Nucleus accumbens (tissue), 56 donors: ENCODE data around the gene RSPRY1.

Experiments
- DNase-seq, 56 donors: peaks; one replicate each; lab custom pipeline; 2025; lab: John Stamatoyannopoulos, UW

The RSPRY1 gene

DNA sequence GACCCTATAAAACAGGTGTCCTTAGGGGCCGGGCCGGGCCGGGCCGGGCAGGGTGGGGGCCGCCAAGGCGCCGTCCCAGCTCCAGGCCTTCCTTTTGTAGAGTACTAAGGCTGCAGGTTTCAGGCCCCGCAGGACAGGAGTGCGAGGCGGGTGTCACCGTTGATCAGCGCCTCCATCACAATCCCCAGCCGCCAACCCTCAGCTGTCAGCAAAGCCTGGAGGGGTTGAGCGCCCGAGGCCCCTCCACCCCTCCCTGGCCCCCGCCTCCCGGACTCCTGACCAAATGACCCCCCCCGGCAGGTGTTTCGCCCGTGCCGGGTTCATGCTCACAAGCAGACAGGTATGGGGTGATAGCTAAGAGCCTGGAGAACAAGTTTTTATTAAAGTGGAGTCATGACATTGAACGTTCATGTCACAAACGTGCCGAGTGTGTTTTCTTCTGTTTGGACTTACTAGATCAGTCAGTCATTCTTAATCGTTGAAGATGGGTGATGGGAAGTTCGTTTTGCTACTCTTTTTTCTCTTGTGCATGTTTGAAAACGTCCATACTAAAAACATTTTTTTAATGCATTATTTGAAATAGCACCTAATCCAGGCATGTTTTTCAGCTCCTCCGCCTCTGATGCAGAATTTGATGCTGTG, 59.5 kb downstream of the RSPRY1 start:
- DNase-seq: peak in 5 of 56 donors; percentile 43 to 65 (median 61)

GRCh38 chr16:57251352-57251751, 65.2 kb downstream of the RSPRY1 start:
- DNase-seq: no peak

DNA sequence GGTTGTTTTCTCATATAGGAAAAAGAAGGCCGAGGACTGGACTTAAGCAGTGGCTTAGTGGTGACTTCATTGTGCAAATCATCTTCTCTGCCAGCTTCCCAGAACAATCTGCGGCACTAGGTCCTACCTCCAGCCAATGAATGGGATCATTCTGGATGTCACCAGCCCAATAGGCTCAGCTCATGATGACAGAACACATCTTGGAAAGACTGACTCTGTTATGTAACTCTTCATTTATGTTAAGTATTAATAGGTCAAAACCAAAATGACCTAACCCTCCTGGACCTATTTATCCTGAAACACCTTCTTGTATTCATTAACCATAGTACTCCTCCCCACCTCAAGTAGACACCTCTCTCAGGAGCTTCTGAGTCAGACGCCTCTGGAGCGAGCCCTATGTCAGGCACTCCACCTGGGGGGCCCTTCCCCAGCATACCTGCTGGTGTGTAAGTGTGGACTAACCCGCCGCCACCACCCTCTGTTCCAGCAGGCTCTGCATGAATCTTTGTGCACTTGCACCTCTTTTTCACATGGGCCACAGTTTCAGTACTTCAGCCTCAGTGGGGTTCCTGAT, 66.1 kb downstream of the RSPRY1 start:
- no peak for DNase-seq

- DNase-seq: no peak
Observed at GRCh38 chr16:57253466-57253865, 67.3 kb downstream of the RSPRY1 start.

- DNase-seq: no peak
Observed at GRCh38 chr16:57255686-57256415, 69.7 kb downstream of the RSPRY1 start.

DNA sequence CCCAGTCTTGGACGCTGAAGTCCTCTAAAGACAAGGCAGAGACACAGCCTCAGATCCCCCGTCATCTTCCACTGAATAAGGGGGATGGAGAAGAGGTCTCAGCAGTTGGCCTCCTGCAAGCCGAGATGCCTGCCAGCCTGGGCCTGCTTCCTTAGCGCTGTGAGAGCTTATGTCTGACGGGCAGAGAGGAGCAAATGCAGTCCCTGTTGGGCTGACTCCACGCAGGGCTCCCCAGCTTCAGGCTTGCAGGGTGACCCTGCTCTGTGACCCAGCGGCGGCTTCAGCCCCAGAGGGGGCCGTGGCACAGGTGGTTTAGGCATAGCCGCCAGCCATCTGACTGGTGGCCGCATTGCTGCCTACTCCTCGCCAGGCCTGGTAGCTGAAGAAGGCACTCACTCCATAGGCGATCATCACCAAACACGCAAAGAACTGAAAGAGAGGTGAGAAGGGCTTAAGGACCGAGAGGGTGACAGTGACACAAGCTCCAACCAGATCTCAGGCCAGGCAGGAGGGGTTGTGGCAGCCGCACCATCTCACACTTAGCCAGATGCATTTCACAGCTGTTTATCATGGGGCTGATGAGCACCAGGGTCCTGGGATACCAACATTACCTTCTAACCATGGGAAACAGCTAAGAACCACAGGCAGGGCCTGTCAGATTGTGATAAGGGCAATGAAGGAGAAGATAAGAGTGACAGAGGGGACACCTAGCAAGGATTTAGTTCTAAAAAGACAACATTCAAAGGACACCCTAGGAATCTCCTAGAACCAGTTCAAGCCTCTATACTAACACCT, 70.7 kb downstream of the RSPRY1 start:
- DNase-seq: no peak

- no peak for DNase-seq
Observed at GRCh38 chr16:57257455-57258070, 71.4 kb downstream of the RSPRY1 start.

- DNase-seq: no peak
Observed at GRCh38 chr16:57258226-57258909, 72.2 kb downstream of the RSPRY1 start.

GRCh38 chr16:57258910-57259475, 72.9 kb downstream of the RSPRY1 start:
- DNase-seq: no peak

DNA sequence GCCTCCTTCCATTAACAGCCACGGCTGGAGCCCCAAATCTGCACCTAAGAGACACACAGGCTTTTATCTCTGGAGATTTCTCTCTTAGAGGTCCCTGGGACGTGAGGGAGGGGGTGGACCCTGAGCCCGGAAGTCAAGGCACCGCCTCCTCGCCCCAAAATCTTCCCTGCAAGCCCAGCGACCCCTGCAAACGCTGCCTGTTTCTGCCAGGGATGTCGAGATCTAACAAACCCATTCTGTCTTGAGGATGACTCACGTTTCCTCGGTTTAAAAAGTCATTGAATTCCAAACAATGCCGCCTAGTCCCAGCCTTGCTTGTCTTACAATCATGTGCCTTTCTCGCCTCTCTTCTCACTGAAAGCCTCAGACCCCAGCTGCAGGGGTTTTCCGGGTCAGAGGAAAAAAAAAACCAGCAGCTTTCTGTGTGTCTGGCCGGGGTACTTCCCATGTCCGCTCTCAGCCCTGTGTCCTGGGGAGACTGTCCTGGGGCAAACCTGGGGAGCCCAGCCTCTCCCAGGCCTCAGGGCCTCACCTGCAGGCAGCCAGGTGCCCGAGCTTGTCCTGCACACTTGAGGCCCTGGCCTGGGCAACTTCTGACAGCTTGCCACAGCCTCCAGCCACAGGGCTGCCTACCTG, 74.3 kb downstream of the RSPRY1 start:
- peak in 46 of 56 donors; percentile 28 to 87 (median 68) for DNase-seq

DNA sequence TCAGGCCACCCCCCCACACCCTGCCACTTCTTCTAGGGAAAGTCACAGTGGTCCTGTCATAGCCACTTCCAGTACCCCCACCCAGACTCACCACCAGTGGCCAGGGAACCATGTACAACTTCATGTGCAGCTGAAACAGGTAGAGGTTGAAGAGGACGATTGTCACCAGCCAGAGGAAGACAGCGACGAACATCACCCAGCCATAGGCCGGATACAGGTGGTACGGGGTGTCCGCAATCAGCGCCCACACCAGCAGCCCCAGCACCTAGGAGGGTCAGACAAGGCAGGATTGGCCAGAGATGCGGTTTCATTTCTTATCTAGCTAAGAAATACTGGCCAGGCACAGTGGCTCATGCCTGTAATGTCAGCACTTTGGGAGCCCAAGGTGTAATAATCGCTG, 75.7 kb downstream of the RSPRY1 start:
- no peak for DNase-seq

- peak in 42 of 56 donors; percentile 25 to 75 (median 57) for DNase-seq
Observed at GRCh38 chr16:57262841-57263540, 76.9 kb downstream of the RSPRY1 start.

GRCh38 chr16:57263541-57264351, 77.6 kb downstream of the RSPRY1 start:
- DNase-seq: peak in 1 of 56 donors; percentile 59

DNA sequence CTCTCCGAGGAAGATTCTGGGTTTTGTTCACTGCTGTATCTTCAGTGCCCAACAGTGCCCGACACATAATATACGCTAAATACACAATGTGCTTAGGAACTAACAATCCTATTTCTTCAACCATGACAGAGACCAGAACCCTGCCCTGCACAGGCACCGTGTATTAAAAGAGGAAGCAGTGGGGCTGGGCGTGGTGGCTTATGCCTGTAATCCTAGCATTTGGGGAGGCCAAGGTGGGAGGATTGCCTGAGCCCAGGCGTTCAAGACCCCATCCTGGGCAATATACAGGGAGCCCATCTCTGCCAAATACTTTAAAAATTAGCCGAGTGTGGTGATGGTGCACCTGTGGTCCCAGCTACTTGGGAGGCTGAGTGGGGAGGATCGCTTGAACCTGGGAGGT, 78.3 kb downstream of the RSPRY1 start:
- no peak for DNase-seq

DNA sequence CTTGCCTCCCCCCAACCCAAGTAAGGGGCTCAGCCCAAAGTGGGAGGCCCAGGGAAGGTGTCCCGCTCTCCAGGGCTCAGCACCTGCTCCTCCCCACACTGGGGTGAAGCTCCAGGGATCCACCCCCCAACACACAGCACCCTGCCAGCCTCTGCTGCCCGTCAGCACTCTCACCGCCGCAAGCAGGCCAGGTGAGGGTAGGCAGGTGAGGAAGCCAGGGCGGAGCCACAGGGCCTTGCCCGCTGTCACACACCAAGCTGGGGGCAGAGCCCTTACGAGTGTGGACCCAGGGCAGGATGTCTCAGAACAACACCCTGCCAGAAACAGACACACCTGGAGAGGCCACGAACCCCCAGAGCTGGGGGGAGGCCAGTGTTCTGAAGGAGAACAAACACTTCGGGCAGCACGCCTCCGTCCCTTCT, 78.8 kb downstream of the RSPRY1 start:
- DNase-seq: no peak

GRCh38 chr16:57265850-57266530, 79.9 kb downstream of the RSPRY1 start:
- DNase-seq: peak in 40 of 56 donors; percentile 15 to 78 (median 52)
